Neuronal stem cell (in vitro differentiated cells): ENCODE measurements around the gene MYO3B.

ENCODE experiments used
- DNase-seq: peaks from one replicate; pipeline ENCODE4 v3.0.0-alpha.2; 2013; ENCODE audit warnings: low spot score
- H2AFZ ChIP-seq: one replicate; pipeline ENCODE4 v1.6.1; 2013; ENCODE audit warnings: mild to moderate bottlenecking, low read length, inconsistent platforms
- H2AK5ac ChIP-seq: 2 replicates; pipeline ENCODE4 v1.6.1; 2013; ENCODE audit warnings: low read depth, mild to moderate bottlenecking, inconsistent platforms, low read length, moderate library complexity, mixed read lengths
- H2BK120ac ChIP-seq: 2 replicates; pipeline ENCODE4 v1.6.1; 2013; ENCODE audit warnings: low read depth, mild to moderate bottlenecking, inconsistent platforms, low read length, moderate library complexity, mixed read lengths
- H2BK12ac ChIP-seq: one replicate; pipeline ENCODE4 v1.6.1; 2013; ENCODE audit warnings: low read length, inconsistent platforms
- H2BK15ac ChIP-seq: 2 replicates; pipeline ENCODE4 v1.6.1; 2013; ENCODE audit warnings: mild to moderate bottlenecking, low read length, inconsistent platforms, mixed read lengths
- H2BK5ac ChIP-seq: one replicate; pipeline ENCODE4 v1.6.1; 2013; ENCODE audit warnings: inconsistent platforms, mild to moderate bottlenecking, low read length, moderate library complexity
- H3K14ac ChIP-seq: one replicate; pipeline ENCODE4 v1.6.1; 2013; ENCODE audit warnings: low read length, inconsistent platforms
- H3K18ac ChIP-seq: 2 replicates; pipeline ENCODE4 v1.6.1; 2013; ENCODE audit warnings: low read length, inconsistent platforms
- H3K23ac ChIP-seq: 2 replicates; pipeline ENCODE4 v1.6.1; 2013; ENCODE audit warnings: low read depth, mild to moderate bottlenecking, mixed read lengths, low read length, inconsistent platforms; ENCODE audit not compliant: poor library complexity
- H3K27ac ChIP-seq: replicated peaks from 3 replicates; pipeline ENCODE4 v1.5.1; 2013; ENCODE audit warnings: low read length, inconsistent platforms
- H3K27me3 ChIP-seq, 3 experiments: 2 replicates each; pipeline ENCODE4 v1.6.1; 2013; ENCODE audit warnings: low read length in 3 of 3, mild to moderate bottlenecking in 2 of 3, inconsistent platforms in 1 of 3, low read depth in 1 of 3, mixed read lengths in 1 of 3, moderate library complexity in 1 of 3; ENCODE audit not compliant: control insufficient read depth in 3 of 3, insufficient read depth in 3 of 3
- H3K36me3 ChIP-seq, 2 donors: replicated peaks in 1 of 2; 2 replicates each; pipeline ENCODE4 v1.6.1; 2013; ENCODE audit warnings: low read length in 2 of 2; ENCODE audit not compliant: control insufficient read depth in 2 of 2, insufficient read depth in 2 of 2
- H3K4ac ChIP-seq: 2 replicates; pipeline ENCODE4 v1.6.1; 2013; ENCODE audit warnings: inconsistent platforms, mild to moderate bottlenecking, low read length, moderate library complexity
- H3K4me1 ChIP-seq, 2 donors: 1 replicate in 1 of 2; 2 replicates in 1 of 2; pipeline ENCODE4 v1.6.1; 2013; ENCODE audit warnings: low read length in 2 of 2, low read depth in 1 of 2; ENCODE audit not compliant: control insufficient read depth in 2 of 2, insufficient read depth in 1 of 2
- H3K4me2 ChIP-seq: one replicate; pipeline ENCODE4 v1.6.1; 2013; ENCODE audit warnings: mild to moderate bottlenecking, low read length, inconsistent platforms; ENCODE audit not compliant: insufficient read depth, poor library complexity, severe bottlenecking
- H3K4me3 ChIP-seq, 2 donors: 2 replicates each; pipeline ENCODE4 v1.5.1; 2013; ENCODE audit warnings: low read length in 2 of 2, mild to moderate bottlenecking in 2 of 2, inconsistent platforms in 1 of 2, moderate library complexity in 1 of 2
- H3K79me1 ChIP-seq: one replicate; pipeline ENCODE4 v1.6.1; 2013; ENCODE audit warnings: low read depth, mild to moderate bottlenecking, inconsistent platforms, low read length, moderate library complexity
- H3K9ac ChIP-seq: one replicate; pipeline ENCODE4 v1.6.1; 2013; ENCODE audit warnings: mild to moderate bottlenecking, low read depth, low read length, inconsistent platforms; ENCODE audit not compliant: poor library complexity
- H3K9me3 ChIP-seq, 2 donors: replicated peaks in 1 of 2; 2 replicates each; pipeline versions ENCODE3 to v1.6.1; 2013; ENCODE audit warnings: low read length in 2 of 2, mild to moderate bottlenecking in 2 of 2, inconsistent platforms in 1 of 2, low read depth in 1 of 2, mixed read lengths in 1 of 2, moderate library complexity in 1 of 2; ENCODE audit not compliant: control insufficient read depth in 2 of 2, insufficient read depth in 1 of 2
- H4K8ac ChIP-seq: one replicate; pipeline ENCODE4 v1.6.1; 2013; ENCODE audit warnings: low read depth, mild to moderate bottlenecking, inconsistent platforms, low read length, moderate library complexity
- H4K91ac ChIP-seq: one replicate; pipeline ENCODE4 v1.6.1; 2013; ENCODE audit warnings: low read length, low read depth, mild to moderate bottlenecking, inconsistent platforms; ENCODE audit not compliant: poor library complexity
- WGBS, 2 donors: extraction: QIAGEN DNeasy Blood & Tissue Kit; methylation state at CpG; one replicate each; pipeline ENCODE4 v1.1.7; 2013; ENCODE audit warnings: missing lambda C conversion rate in 2 of 2, mixed read lengths in 1 of 2; ENCODE audit not compliant: insufficient read length in 2 of 2, insufficient replicate concordance in 1 of 2; ENCODE audit errors: extremely low coverage in 2 of 2; 5-methylcytosine and 5-hydroxymethylcytosine counted together

MYO3B gene

DNA sequence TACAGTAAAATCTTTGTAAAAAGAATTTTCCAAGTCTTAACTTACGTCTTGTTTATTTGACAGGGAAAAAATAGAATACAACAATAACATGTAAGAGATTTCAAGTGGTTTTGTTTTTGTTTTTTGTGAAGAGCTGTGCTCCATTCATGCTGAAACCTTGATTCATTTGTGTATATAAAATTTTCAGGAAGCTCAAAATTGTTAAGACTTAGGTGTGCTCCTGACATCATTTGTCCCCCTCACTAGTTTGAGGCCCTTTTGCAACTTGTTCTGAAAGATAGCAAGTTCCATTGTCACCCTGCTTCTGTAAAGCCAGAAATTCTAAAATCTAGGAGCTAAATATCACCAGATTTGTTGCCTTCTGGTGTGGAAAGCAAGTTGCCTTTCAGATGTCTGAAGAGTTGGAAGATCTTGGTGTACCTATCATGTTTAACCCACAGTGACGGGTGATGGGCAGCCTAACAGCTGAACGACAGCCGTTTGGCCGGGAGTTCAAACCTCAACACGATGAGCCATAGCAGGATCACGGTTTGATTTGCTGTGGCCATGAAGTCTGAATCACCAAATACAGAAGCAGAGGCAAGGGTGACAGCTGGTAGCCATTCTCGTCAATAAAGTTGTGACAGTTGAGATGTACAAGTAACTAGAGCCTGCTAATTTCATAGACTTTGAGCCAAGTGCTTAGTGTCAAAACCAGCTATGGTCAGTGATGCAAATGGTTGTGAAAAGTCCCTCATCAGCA lies 331.7 kb downstream of the MYO3B start:
- Histone ChIP-seq H3K27ac (no peak overlapping the region), H3K9me3 (no peaks in the 10 kb centered on the region), H2AFZ (no peak overlapping the region), H3K18ac (no peak overlapping the region), H2AK5ac (no peak overlapping the region), H3K4ac (no peak overlapping the region), H4K8ac (no peak overlapping the region), H3K79me1 (no peaks in the 10 kb centered on the region), H2BK12ac (no peak overlapping the region), H2BK5ac (no peak overlapping the region), H3K14ac (no peak overlapping the region), H2BK15ac (no peak overlapping the region), H3K4me2 (no peak overlapping the region), H3K36me3 (no peaks in the 10 kb centered on the region), H4K91ac (peak overlapping the region; percentile 5), H3K23ac (no peak overlapping the region), H3K4me3 (no peak overlapping the region), H3K27me3 (peaks cover 0 to 15% (median 0%) of the 10 kb centered on the region in 3 experiments), H2BK120ac (no peak overlapping the region), H3K4me1 (peaks cover 2 to 6% of the 10 kb centered on the region in 2 donors), H3K9ac (no peak overlapping the region)
- WGBS, 2 donors, result no CpG with 5 or more reads among the region's 8 CpGs
- DNase-seq, result no peak

GRCh38 chr2:170512266-170512665 lies 334.3 kb downstream of the MYO3B start:
- no peak overlapping the region for H3K23ac ChIP-seq
- no CpG with 5 or more reads among the region's 2 CpGs for WGBS, 2 donors
- H2BK15ac ChIP-seq, result no peak overlapping the region
- no peak overlapping the region for H4K8ac ChIP-seq
- no peak for DNase-seq
- H3K79me1 ChIP-seq, result no peaks in the 10 kb centered on the region
- no peaks in the 10 kb centered on the region for H3K27me3 ChIP-seq
- H3K4ac ChIP-seq, result no peak overlapping the region
- no peak overlapping the region for H3K14ac ChIP-seq
- no peak overlapping the region for H2AK5ac ChIP-seq
- H2BK12ac ChIP-seq, result no peak overlapping the region
- no peak overlapping the region for H2BK120ac ChIP-seq
- H4K91ac ChIP-seq, result no peak overlapping the region
- H3K4me3 ChIP-seq, result no peak overlapping the region
- H3K4me1 ChIP-seq, result no peaks in the 10 kb centered on the region
- H3K4me2 ChIP-seq, result no peak overlapping the region
- H3K18ac ChIP-seq, result no peak overlapping the region
- H3K9me3 ChIP-seq, result no peaks in the 10 kb centered on the region
- H2AFZ ChIP-seq, result no peak overlapping the region
- no peak overlapping the region for H3K27ac ChIP-seq
- no peak overlapping the region for H2BK5ac ChIP-seq
- no peaks in the 10 kb centered on the region for H3K36me3 ChIP-seq
- no peak overlapping the region for H3K9ac ChIP-seq

GRCh38 chr2:170514140-170514539 lies 336.2 kb downstream of the MYO3B start:
- H3K36me3 ChIP-seq, result no peaks in the 10 kb centered on the region

GRCh38 chr2:170517538-170517937 lies 339.6 kb downstream of the MYO3B start:
- Histone ChIP-seq H4K91ac (no peak overlapping the region), H3K4me2 (no peak overlapping the region), H2BK120ac (no peak overlapping the region), H3K9ac (no peak overlapping the region), H3K4me3 (no peak overlapping the region), H3K27ac (no peak overlapping the region), H3K14ac (no peak overlapping the region), H3K18ac (no peak overlapping the region), H2BK5ac (no peak overlapping the region), H2BK15ac (no peak overlapping the region), H2BK12ac (no peak overlapping the region), H3K4me1 (no peaks in the 10 kb centered on the region), H3K27me3 (no peaks in the 10 kb centered on the region), H2AK5ac (no peak overlapping the region), H3K36me3 (peaks cover 0 to 3% of the 10 kb centered on the region in 2 donors), H3K4ac (no peak overlapping the region), H4K8ac (no peak overlapping the region), H2AFZ (no peak overlapping the region), H3K79me1 (no peaks in the 10 kb centered on the region), H3K9me3 (no peaks in the 10 kb centered on the region), H3K23ac (no peak overlapping the region)
- DNase-seq, result no peak
- WGBS, 2 donors, result no CpG with 5 or more reads among the region's 1 CpG

More at GRCh38 chr2:170514140-170514539, 336.2 kb downstream of the MYO3B start:
- no peaks in the 10 kb centered on the region for H3K79me1 ChIP-seq
- H3K4ac ChIP-seq, result no peak overlapping the region
- H2BK15ac ChIP-seq, result no peak overlapping the region
- H2BK12ac ChIP-seq, result no peak overlapping the region
- H2AK5ac ChIP-seq, result no peak overlapping the region
- H2AFZ ChIP-seq, result no peak overlapping the region
- no peak overlapping the region for H3K4me2 ChIP-seq
- H4K8ac ChIP-seq, result no peak overlapping the region
- no peak overlapping the region for H2BK5ac ChIP-seq
- WGBS, 2 donors, result no CpG with 5 or more reads among the region's 5 CpGs
- no peaks in the 10 kb centered on the region for H3K4me1 ChIP-seq
- H3K18ac ChIP-seq, result no peak overlapping the region
- no peak overlapping the region for H3K9ac ChIP-seq
- no peaks in the 10 kb centered on the region for H3K27me3 ChIP-seq
- H3K9me3 ChIP-seq, result no peaks in the 10 kb centered on the region
- no peak overlapping the region for H3K23ac ChIP-seq
- no peak overlapping the region for H3K14ac ChIP-seq
- no peak overlapping the region for H3K27ac ChIP-seq
- no peak overlapping the region for H2BK120ac ChIP-seq
- H3K4me3 ChIP-seq, result no peak overlapping the region
- H4K91ac ChIP-seq, result no peak overlapping the region
- DNase-seq, result no peak
